Testis (tissue), 3 donors: ENCODE results near the gene SLFN5. TPM values are rescaled to one million over a fixed set of nuclear protein-coding genes. Genes with fewer than 3 reads are reported as not detected.

Source experiments
- DNase-seq: peaks from one replicate; pipeline ENCODE4 v3.0.0-alpha.2; 2019
- H3K27ac ChIP-seq, 2 donors: fragments of 200-600 bp; sonication (generic); one replicate each; pipeline ENCODE4 v1.5.1; 2019
- H3K27me3 ChIP-seq: fragments of 200-600 bp; sonication (generic); one replicate; pipeline ENCODE4 v1.5.1; 2019
- H3K36me3 ChIP-seq: fragments of 200-600 bp; sonication (generic); one replicate; pipeline ENCODE4 v1.5.1; 2017; ENCODE audit warnings: low read depth; ENCODE audit errors: missing control alignments
- H3K4me1 ChIP-seq: fragments of 200-600 bp; sonication (generic); one replicate; pipeline ENCODE4 v1.5.1; 2019
- H3K4me3 ChIP-seq, 2 donors: fragments of 200-600 bp; sonication (generic); one replicate each; pipeline ENCODE4 v1.5.1; 2017 to 2019
- H3K9me3 ChIP-seq: fragments of 200-600 bp; sonication (generic); one replicate; pipeline ENCODE4 v1.5.1; 2017
- POLR2A ChIP-seq: fragments of 450-650 bp; IDR thresholded peaks from one replicate; pipeline ENCODE4 v1.6.1; 2017; ENCODE audit warnings: antibody characterized with exemption, mild to moderate bottlenecking, moderate library complexity
- WGBS, 2 donors: methylation state at CpG; one replicate each; pipeline ENCODE4 v1.1.5; 2018; 5-methylcytosine and 5-hydroxymethylcytosine counted together
- intact Hi-C: fragments of 100-400 bp; cut with DNase I; formaldehyde crosslinking; loops from one replicate; pipeline ENCODE4 v1.15.1; 2023; ENCODE audit warnings: low total_unique reads
- polyA plus RNA-seq: library from polyadenylated mRNA; stranded (reverse); fragments of 350-450 nt; fragmentation: Illumina TruSeq; extraction: RNeasy Lipid Tissue Mini Kit (QIAGEN cat#74804); gene quantifications from one replicate; pipeline ENCODE4 v1.2.3, GENCODE V29; 2014; ENCODE audit warnings: low read depth, low replicate concordance; ENCODE audit not compliant: insufficient read depth
- total RNA-seq, 2 donors: library from RNA; depleted of rRNA; stranded (reverse); fragments of >200 nt; gene quantifications; one replicate each; pipeline ENCODE4 v1.2.3, GENCODE V29; 2016
- TF ChIP-seq, protein P1 (sequence below), 3 experiments: fragments of 450-650 bp in 2 of 3; fragments of 200-600 bp in 1 of 3; sonication (generic) in 1 of 3; IDR thresholded peaks; one replicate each; pipeline ENCODE4 v1.5.1; 2016 to 2019; ENCODE audit warnings: antibody characterized with exemption in 3 of 3, mild to moderate bottlenecking in 2 of 3, moderate library complexity in 1 of 3

Gene SLFN5
- total and polyA plus RNA-seq, 3 donors from 2014 or later, result 2.4 to 6.1 (median 5.9) TPM

DNA sequence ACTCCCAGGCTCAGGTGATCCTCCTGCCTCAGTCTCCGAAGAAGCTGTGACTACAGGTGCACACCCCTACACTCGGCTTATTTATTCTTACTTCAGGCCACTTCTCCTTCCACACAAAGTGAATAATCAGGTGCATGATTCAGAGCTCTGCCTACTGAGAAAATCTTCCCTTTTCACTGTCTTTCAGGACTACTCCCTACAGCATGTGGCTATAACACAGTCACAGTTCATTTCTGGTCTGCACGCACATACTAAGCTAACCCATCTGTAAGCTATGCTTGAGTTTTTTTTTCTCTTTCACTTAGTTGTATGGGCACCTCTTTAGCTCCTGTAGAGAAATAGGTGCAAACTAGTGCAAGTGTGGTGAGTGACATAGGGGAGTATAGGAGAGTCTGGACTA is 7.6 kb upstream of the SLFN5 start:
- peaks cover 3% of the 10 kb centered on the region for H3K4me1 ChIP-seq
- no peaks in the 10 kb centered on the region for H3K27me3 ChIP-seq
- no peak overlapping the region for H3K4me3 ChIP-seq
- H3K27ac ChIP-seq, result no peak overlapping the region
- DNase-seq, result no peak
- no peak for TF ChIP-seq POLR2A
- 88 to 93% methylated on average over 3 of the region's 3 CpGs for WGBS, 2 donors
- H3K36me3 ChIP-seq, result no peaks in the 10 kb centered on the region
- intact Hi-C loops, result no loop called here
- no peaks in the 10 kb centered on the region for H3K9me3 ChIP-seq

DNA sequence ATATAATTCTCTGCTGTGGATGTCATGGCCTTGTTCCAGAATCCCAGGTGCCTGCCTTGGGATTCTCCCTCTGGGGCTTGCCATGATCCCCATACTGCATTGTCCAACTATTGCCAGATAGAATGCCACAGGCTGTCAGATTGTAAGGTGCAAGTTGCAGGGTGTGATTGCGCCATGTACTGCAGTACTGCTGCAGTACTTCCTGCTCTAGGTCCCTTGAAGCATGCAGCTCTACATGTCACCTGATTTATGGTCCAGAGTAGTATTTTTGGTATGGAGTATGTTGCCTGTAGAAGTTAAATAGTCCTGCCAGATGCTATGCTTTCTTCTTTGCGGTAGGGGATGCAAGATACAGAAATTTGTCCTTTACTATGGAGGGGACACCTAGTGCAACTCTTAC is 7.0 kb upstream of the SLFN5 start:
- H3K9me3 ChIP-seq, result no peaks in the 10 kb centered on the region
- no peaks in the 10 kb centered on the region for H3K36me3 ChIP-seq
- WGBS, 2 donors, result 95 to 100% methylated on average over 2 of the region's 2 CpGs
- no peak overlapping the region for H3K27ac ChIP-seq
- no peaks in the 10 kb centered on the region for H3K27me3 ChIP-seq
- intact Hi-C loops, result no loop called here
- no peak for TF ChIP-seq POLR2A
- TF ChIP-seq, protein P1, sequence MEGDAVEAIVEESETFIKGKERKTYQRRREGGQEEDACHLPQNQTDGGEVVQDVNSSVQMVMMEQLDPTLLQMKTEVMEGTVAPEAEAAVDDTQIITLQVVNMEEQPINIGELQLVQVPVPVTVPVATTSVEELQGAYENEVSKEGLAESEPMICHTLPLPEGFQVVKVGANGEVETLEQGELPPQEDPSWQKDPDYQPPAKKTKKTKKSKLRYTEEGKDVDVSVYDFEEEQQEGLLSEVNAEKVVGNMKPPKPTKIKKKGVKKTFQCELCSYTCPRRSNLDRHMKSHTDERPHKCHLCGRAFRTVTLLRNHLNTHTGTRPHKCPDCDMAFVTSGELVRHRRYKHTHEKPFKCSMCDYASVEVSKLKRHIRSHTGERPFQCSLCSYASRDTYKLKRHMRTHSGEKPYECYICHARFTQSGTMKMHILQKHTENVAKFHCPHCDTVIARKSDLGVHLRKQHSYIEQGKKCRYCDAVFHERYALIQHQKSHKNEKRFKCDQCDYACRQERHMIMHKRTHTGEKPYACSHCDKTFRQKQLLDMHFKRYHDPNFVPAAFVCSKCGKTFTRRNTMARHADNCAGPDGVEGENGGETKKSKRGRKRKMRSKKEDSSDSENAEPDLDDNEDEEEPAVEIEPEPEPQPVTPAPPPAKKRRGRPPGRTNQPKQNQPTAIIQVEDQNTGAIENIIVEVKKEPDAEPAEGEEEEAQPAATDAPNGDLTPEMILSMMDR (IDR thresholded peaks at IDR 0.05), result no peak
- DNase-seq, result no peak
- H3K4me1 ChIP-seq, result peaks cover 7% of the 10 kb centered on the region
- H3K4me3 ChIP-seq, result no peak overlapping the region

DNA sequence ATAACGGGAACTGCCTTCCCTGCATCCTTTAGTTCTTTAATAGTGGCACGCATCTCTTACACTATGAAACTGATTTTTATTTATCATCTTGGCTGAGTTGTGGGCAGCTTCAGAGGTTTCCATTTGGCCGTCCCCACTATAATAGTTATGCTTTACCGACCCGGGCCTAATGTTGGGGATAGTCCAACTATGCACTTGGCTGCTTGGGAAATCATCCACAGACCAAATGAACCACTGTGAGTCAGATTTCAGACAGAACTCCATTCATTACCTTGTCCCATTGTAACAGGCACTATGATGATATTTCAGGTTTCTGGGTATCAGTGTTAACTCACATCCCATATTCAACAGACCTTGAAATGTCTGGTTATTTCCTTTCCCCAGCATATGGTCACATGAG is 6.1 kb upstream of the SLFN5 start:
- H3K4me3 ChIP-seq, result no peak overlapping the region
- H3K27me3 ChIP-seq, result no peaks in the 10 kb centered on the region
- intact Hi-C loops, result no loop called here
- H3K27ac ChIP-seq, result no peak overlapping the region
- H3K9me3 ChIP-seq, result no peaks in the 10 kb centered on the region
- DNase-seq, result no peak
- TF ChIP-seq, protein P1 (IDR thresholded peaks at IDR 0.05), result no peak
- TF ChIP-seq POLR2A, result no peak
- WGBS, 2 donors, result 86 to 94% methylated on average over 5 of the region's 5 CpGs
- H3K36me3 ChIP-seq, result no peaks in the 10 kb centered on the region
- H3K4me1 ChIP-seq, result peaks cover 10% of the 10 kb centered on the region

DNA sequence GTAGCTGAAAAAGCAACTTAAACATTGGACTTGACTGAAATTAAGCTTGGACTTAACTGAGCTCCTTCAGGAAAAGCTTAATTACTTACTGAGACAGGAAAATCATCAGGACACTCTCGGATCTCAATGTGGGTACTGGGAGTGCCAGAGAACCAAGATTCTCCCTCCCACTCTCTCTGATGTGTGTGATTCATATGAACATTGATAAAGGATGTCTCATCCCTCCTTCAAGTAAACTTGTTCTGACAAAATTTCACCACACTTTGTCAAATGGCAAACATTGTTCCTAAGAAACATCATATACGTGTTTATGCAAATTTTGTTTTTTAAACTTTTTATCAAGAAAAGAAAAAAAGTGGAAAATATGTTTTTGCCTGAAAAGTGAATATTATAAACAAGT is 4.1 kb upstream of the SLFN5 start:
- TF ChIP-seq POLR2A, result no peak
- TF ChIP-seq, protein P1 (IDR thresholded peaks at IDR 0.05), result no peak
- DNase-seq, result no peak
- Histone ChIP-seq H3K27ac (no peak overlapping the region), H3K4me3 (no peak overlapping the region), H3K9me3 (no peaks in the 10 kb centered on the region), H3K27me3 (no peaks in the 10 kb centered on the region), H3K36me3 (no peaks in the 10 kb centered on the region), H3K4me1 (peaks cover 14% of the 10 kb centered on the region)
- intact Hi-C loops, result no loop called here
- 44 to 62% methylated on average over 2 of the region's 2 CpGs for WGBS, 2 donors

DNA sequence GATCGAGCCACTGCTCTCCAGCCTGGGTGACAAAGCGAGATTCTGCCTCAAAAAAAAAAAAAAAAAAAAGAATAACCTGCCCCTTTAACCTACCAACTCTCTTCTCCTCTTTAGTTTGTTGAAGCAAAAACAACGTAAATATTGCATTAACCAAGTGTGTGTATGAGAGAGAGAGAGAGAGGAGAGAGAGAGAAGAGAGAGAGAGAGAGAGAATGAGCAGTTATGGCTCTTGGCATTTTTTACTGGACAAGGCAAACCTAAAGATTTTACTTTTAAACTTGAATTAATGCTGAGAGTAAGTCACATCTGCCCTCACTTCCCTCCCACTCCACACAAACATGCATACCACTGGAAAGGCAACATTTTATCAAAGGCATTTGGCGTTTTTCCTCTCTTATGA is 3.0 kb upstream of the SLFN5 start:
- H3K4me3 ChIP-seq, result no peak overlapping the region
- DNase-seq, result peak; percentile 39
- H3K4me1 ChIP-seq, result peaks cover 22% of the 10 kb centered on the region
- no peaks in the 10 kb centered on the region for H3K36me3 ChIP-seq
- TF ChIP-seq, protein P1 (IDR thresholded peaks at IDR 0.05), result peak in 1 of 3 experiments; percentile 20
- TF ChIP-seq POLR2A, result no peak
- H3K27ac ChIP-seq, result no peak overlapping the region
- no peaks in the 10 kb centered on the region for H3K9me3 ChIP-seq
- intact Hi-C loops, result no loop called here
- no peaks in the 10 kb centered on the region for H3K27me3 ChIP-seq
- 48 to 58% methylated on average over 4 of the region's 4 CpGs for WGBS, 2 donors
